22Rv1 (cell line): ENCODE data around the gene CEP295NL.
A peak's percentile ranks its signal among the peaks of the same experiment; 100 is the strongest.

ENCODE experiments used
- ZFX ChIP-seq: fragments of 450-650 bp; IDR thresholded peaks from 2 replicates; pipeline ENCODE4 v1.6.1; 2017; ENCODE audit warnings: antibody characterized with exemption, borderline replicate concordance
- TF ChIP-seq, protein P1 (sequence below): fragments of 450-650 bp; IDR thresholded peaks from 2 replicates; pipeline ENCODE4 v1.5.1; 2017; ENCODE audit warnings: mild to moderate bottlenecking

DNA sequence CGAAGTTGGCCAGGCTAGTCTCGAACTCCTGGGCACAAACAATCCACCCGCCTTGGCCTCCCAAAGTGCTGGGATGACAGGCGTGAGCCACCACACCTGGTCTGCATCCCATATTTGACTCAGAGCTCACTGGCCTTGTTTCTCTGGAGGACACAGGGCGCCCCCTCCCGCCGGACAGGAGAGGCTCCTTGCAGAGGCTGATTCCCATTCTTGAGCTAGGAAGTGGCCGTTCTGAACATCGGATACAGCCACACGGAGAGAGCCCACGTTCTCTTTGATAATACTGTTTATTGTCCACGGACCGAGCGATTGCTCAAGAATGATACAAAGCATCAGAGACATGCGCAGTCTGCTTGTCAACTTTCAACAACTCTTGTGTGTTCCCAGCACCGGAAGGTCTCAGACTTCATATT, 50.3 kb downstream of the CEP295NL start:
- TF ChIP-seq, protein P1, sequence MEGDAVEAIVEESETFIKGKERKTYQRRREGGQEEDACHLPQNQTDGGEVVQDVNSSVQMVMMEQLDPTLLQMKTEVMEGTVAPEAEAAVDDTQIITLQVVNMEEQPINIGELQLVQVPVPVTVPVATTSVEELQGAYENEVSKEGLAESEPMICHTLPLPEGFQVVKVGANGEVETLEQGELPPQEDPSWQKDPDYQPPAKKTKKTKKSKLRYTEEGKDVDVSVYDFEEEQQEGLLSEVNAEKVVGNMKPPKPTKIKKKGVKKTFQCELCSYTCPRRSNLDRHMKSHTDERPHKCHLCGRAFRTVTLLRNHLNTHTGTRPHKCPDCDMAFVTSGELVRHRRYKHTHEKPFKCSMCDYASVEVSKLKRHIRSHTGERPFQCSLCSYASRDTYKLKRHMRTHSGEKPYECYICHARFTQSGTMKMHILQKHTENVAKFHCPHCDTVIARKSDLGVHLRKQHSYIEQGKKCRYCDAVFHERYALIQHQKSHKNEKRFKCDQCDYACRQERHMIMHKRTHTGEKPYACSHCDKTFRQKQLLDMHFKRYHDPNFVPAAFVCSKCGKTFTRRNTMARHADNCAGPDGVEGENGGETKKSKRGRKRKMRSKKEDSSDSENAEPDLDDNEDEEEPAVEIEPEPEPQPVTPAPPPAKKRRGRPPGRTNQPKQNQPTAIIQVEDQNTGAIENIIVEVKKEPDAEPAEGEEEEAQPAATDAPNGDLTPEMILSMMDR = peak; percentile 64
- TF ChIP-seq ZFX = no peak
